ENCODE measurements around the gene DTNA.
"Not testable (repeated sequence)": the region's sequence is repeated elsewhere in the genome, so short reads cannot be mapped to it uniquely, and the experiment has no call there.

Gene DTNA

GRCh38 chr18:34915046-34915445 lies 204.9 kb downstream of the DTNA start:
- Histone ChIP-seq H3K9me3 (ENCODE audit: control insufficient read depth, insufficient read depth, low read length) (no peaks in the 10 kb centered on the region), H3K79me2 (ENCODE audit: control insufficient read depth, low read length) (no peaks in the 10 kb centered on the region), H3K27ac (ENCODE audit: low read depth, low read length) (no peak overlapping the region), H3K36me3 (ENCODE audit: control insufficient read depth, low read length) (no peaks in the 10 kb centered on the region), H4K20me1 (ENCODE audit: control insufficient read depth, insufficient read depth, low read depth, low read length) (no peaks in the 10 kb centered on the region), H3K4me2 (ENCODE audit: low read length) (no peak overlapping the region), H3K9me2 (replicated peaks; ENCODE audit: control insufficient read depth, low read length) (no peaks in the 10 kb centered on the region), H3K27me3 (ENCODE audit: control insufficient read depth, low read length) (peaks cover 1% of the 10 kb centered on the region), H3K4me3 (ENCODE audit: low read length) (no peak overlapping the region), H3K4me1 (ENCODE audit: control insufficient read depth, low read length) (no peaks in the 10 kb centered on the region), H3F3A (ENCODE audit: control insufficient read depth, insufficient read depth) (no peaks in the 10 kb centered on the region)
- TF ChIP-seq EZH2phosphoT487 (IDR thresholded peaks at IDR 0.05; ENCODE audit: borderline replicate concordance, low read length) = no peak
- TF ChIP-seq, protein P1, sequence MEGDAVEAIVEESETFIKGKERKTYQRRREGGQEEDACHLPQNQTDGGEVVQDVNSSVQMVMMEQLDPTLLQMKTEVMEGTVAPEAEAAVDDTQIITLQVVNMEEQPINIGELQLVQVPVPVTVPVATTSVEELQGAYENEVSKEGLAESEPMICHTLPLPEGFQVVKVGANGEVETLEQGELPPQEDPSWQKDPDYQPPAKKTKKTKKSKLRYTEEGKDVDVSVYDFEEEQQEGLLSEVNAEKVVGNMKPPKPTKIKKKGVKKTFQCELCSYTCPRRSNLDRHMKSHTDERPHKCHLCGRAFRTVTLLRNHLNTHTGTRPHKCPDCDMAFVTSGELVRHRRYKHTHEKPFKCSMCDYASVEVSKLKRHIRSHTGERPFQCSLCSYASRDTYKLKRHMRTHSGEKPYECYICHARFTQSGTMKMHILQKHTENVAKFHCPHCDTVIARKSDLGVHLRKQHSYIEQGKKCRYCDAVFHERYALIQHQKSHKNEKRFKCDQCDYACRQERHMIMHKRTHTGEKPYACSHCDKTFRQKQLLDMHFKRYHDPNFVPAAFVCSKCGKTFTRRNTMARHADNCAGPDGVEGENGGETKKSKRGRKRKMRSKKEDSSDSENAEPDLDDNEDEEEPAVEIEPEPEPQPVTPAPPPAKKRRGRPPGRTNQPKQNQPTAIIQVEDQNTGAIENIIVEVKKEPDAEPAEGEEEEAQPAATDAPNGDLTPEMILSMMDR (IDR thresholded peaks at IDR 0.05; ENCODE audit: low read depth, low read length, poor library complexity, severe bottlenecking) = no peak

DNA sequence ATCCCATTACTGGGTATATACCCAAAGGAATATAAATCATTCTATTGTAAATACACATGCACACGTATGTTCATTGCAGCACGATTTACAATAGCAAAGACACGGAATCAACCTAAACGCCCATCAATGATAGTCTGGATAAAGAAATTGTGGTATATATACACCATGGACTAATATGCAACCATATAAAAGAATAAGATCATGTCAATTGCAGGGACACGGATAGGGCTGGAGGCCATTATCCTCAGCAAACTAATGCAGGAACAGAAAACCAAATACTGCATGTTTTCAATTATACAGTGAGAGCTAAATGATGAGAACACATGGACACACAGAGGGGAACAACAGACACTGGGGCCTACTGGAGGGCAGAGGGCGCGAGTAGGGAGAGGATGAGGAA lies 206.4 kb downstream of the DTNA start:
- H3K9me3 ChIP-seq (ENCODE audit: control insufficient read depth, insufficient read depth, low read length); H4K20me1 ChIP-seq (ENCODE audit: control insufficient read depth, insufficient read depth, low read depth, low read length); H3K4me1 ChIP-seq (ENCODE audit: control insufficient read depth, low read length); H3K4me3 ChIP-seq (ENCODE audit: low read length); H3K27me3 ChIP-seq (ENCODE audit: control insufficient read depth, low read length); H3K4me2 ChIP-seq (ENCODE audit: low read length); H3K79me2 ChIP-seq (ENCODE audit: control insufficient read depth, low read length); H3K9me2 ChIP-seq (replicated peaks; ENCODE audit: control insufficient read depth, low read length); H3F3A ChIP-seq (ENCODE audit: control insufficient read depth, insufficient read depth); H3K36me3 ChIP-seq (ENCODE audit: control insufficient read depth, low read length); H3K27ac ChIP-seq (ENCODE audit: low read depth, low read length): not testable (repeated sequence)

DNA sequence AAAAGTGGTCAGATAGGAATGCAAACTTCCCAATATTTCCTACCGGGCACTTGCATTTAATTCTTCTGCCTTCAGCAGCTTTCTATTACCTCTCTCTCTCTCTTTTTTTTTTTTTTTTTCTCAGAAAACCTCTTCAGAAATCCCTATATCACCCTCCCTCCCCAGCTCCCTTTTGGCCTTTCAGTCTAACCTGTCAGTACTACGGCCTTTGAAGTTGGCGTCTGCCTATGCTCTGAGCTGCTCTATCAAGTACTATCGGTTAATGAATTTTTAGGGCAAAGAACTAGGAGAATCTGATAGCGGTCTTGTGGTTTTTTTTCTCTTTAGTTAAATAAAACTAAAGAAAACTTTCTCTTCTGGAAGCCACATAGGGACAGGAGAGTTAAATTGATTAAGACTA lies 208.8 kb downstream of the DTNA start:
- Histone ChIP-seq H3K9me3 (ENCODE audit: control insufficient read depth, insufficient read depth, low read length) (no peaks in the 10 kb centered on the region), H3K27ac (ENCODE audit: low read depth, low read length) (no peak overlapping the region), H3K4me2 (ENCODE audit: low read length) (no peak overlapping the region), H4K20me1 (ENCODE audit: control insufficient read depth, insufficient read depth, low read depth, low read length) (no peaks in the 10 kb centered on the region), H3K27me3 (ENCODE audit: control insufficient read depth, low read length) (peaks cover 3% of the 10 kb centered on the region; the same call in 1 of the 2 replicates), H3F3A (ENCODE audit: control insufficient read depth, insufficient read depth) (no peaks in the 10 kb centered on the region), H3K36me3 (ENCODE audit: control insufficient read depth, low read length) (no peaks in the 10 kb centered on the region), H3K79me2 (ENCODE audit: control insufficient read depth, low read length) (no peaks in the 10 kb centered on the region), H3K9me2 (replicated peaks; ENCODE audit: control insufficient read depth, low read length) (no peaks in the 10 kb centered on the region), H3K4me1 (ENCODE audit: control insufficient read depth, low read length) (no peaks in the 10 kb centered on the region), H3K4me3 (ENCODE audit: low read length) (no peak overlapping the region)
- TF ChIP-seq, protein P1 (IDR thresholded peaks at IDR 0.05; ENCODE audit: low read depth, low read length, poor library complexity, severe bottlenecking) = no peak
- no peak for TF ChIP-seq EZH2phosphoT487 (IDR thresholded peaks at IDR 0.05; ENCODE audit: borderline replicate concordance, low read length)

DNA sequence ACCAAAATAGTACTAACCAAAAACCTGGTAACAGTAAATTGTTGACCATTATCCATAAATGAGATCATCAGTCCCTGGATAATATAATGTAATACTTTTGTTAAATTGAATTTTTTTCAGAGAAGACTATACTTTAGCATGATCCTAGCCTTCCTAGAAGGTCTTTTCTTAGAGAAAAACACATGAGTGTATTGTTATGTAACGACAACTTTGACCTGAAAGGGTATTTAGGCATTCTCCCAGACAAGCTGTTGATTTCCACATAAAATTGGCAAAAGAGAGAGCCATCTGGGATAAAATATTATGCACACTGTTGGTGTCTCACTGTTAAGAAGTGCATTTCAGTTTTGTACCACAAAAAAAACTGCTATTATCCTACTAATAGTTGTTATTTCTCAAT lies 211.1 kb downstream of the DTNA start:
- Histone ChIP-seq H3K4me1 (ENCODE audit: control insufficient read depth, low read length) (no peaks in the 10 kb centered on the region), H3K36me3 (ENCODE audit: control insufficient read depth, low read length) (no peaks in the 10 kb centered on the region), H3F3A (ENCODE audit: control insufficient read depth, insufficient read depth) (no peaks in the 10 kb centered on the region), H3K4me3 (ENCODE audit: low read length) (no peak overlapping the region), H3K9me3 (ENCODE audit: control insufficient read depth, insufficient read depth, low read length) (no peaks in the 10 kb centered on the region), H3K27ac (ENCODE audit: low read depth, low read length) (no peak overlapping the region), H3K9me2 (replicated peaks; ENCODE audit: control insufficient read depth, low read length) (no peaks in the 10 kb centered on the region), H3K4me2 (ENCODE audit: low read length) (no peak overlapping the region), H3K27me3 (ENCODE audit: control insufficient read depth, low read length) (peaks cover 3% of the 10 kb centered on the region; the same call in 1 of the 2 replicates), H4K20me1 (ENCODE audit: control insufficient read depth, insufficient read depth, low read depth, low read length) (no peaks in the 10 kb centered on the region), H3K79me2 (ENCODE audit: control insufficient read depth, low read length) (no peaks in the 10 kb centered on the region)
- TF ChIP-seq EZH2phosphoT487 (IDR thresholded peaks at IDR 0.05; ENCODE audit: borderline replicate concordance, low read length) = no peak
- TF ChIP-seq, protein P1 (IDR thresholded peaks at IDR 0.05; ENCODE audit: low read depth, low read length, poor library complexity, severe bottlenecking) = no peak

Measured in DOHH2 (cell line).